HEK293 (cell line): ENCODE results near the gene PDE4D.
A peak's percentile ranks its signal among the peaks of the same experiment; 100 is the strongest.

ENCODE experiments used
- CTCF ChIA-PET: fragments of 350-600 bp; formaldehyde crosslinking; extraction: SDS; loops from one replicate; lab custom pipeline; 2021; ENCODE audit warnings: antibody characterized with exemption; lab: Yijun Ruan, JAX
- POLR2A ChIA-PET: fragments of 300-600 bp; formaldehyde crosslinking; extraction: SDS; loops from one replicate; lab custom pipeline; 2020; ENCODE audit warnings: antibody characterized with exemption, inconsistent platforms; lab: Yijun Ruan, JAX
- H3K27ac ChIP-seq: fragments of 200-500 bp; sonication (Bioruptor generic); 2 replicates; pipeline ENCODE4 v1.5.1; 2014; ENCODE audit warnings: low read depth, low read length, control low read depth, inconsistent platforms; ENCODE audit errors: extremely low read depth
- H3K36me3 ChIP-seq, 2 experiments: fragments of 200-500 bp in 1 of 2; sonication (Bioruptor generic) in 1 of 2; 1 replicate in 1 of 2; 2 replicates in 1 of 2; pipeline ENCODE4 v1.5.1; 2014 to 2017; ENCODE audit warnings: inconsistent platforms in 2 of 2, low read length in 2 of 2; ENCODE audit not compliant: control insufficient read depth in 2 of 2, insufficient read depth in 1 of 2
- H3K4me1 ChIP-seq: fragments of 200-500 bp; sonication (Bioruptor generic); 2 replicates; pipeline ENCODE4 v1.5.1; 2014; ENCODE audit warnings: mild to moderate bottlenecking, low read length, inconsistent platforms; ENCODE audit not compliant: control insufficient read depth, insufficient read depth
- H3K4me3 ChIP-seq: 2 replicates; pipeline ENCODE4 v1.5.1; 2011; ENCODE audit warnings: low read depth, mild to moderate bottlenecking, control low read depth, low read length, moderate library complexity
- H3K9me3 ChIP-seq: fragments of 200-500 bp; sonication (Bioruptor generic); 2 replicates; pipeline ENCODE4 v1.5.1; 2014; ENCODE audit warnings: low read depth, low read length, inconsistent platforms; ENCODE audit not compliant: control insufficient read depth, insufficient read depth
- FEZF1 ChIP-seq: fragments of 450-650 bp; formaldehyde crosslinking; IDR thresholded peaks from 2 replicates; pipeline ENCODE4 v1.5.1; 2016; ENCODE audit warnings: missing biosample characterization, missing genetic modification characterization
- OVOL3 ChIP-seq: fragments of 450-650 bp; formaldehyde crosslinking; IDR thresholded peaks from 2 replicates; pipeline ENCODE4 v1.5.1; 2016; ENCODE audit warnings: missing biosample characterization, missing genetic modification characterization
- PRDM1 ChIP-seq: fragments of 450-650 bp; formaldehyde crosslinking; IDR thresholded peaks from 2 replicates; pipeline ENCODE4; 2016; ENCODE audit warnings: missing biosample characterization, missing genetic modification characterization
- REPIN1 ChIP-seq: fragments of 450-650 bp; formaldehyde crosslinking; IDR thresholded peaks from 2 replicates; pipeline ENCODE4 v1.5.1; 2017; ENCODE audit warnings: missing biosample characterization, missing genetic modification characterization, low read depth
- SCRT1 ChIP-seq: fragments of 450-650 bp; formaldehyde crosslinking; IDR thresholded peaks from 2 replicates; pipeline ENCODE4 v1.5.1; 2016; ENCODE audit warnings: missing biosample characterization, missing genetic modification characterization, borderline replicate concordance
- TSHZ1 ChIP-seq: fragments of 450-650 bp; formaldehyde crosslinking; IDR thresholded peaks from 2 replicates; pipeline ENCODE4 v1.5.1; 2016; ENCODE audit warnings: missing biosample characterization, missing genetic modification characterization, borderline replicate concordance
- YY2 ChIP-seq: fragments of 450-650 bp; formaldehyde crosslinking; IDR thresholded peaks from 2 replicates; pipeline ENCODE4 v1.5.1; 2016; ENCODE audit warnings: missing biosample characterization, missing genetic modification characterization
- ZBTB44 ChIP-seq: fragments of 450-650 bp; IDR thresholded peaks from 2 replicates; pipeline ENCODE4 v1.5.1; 2018; ENCODE audit warnings: missing biosample characterization, mild to moderate bottlenecking, missing genetic modification characterization
- ZBTB48 ChIP-seq: fragments of 450-650 bp; formaldehyde crosslinking; IDR thresholded peaks from 2 replicates; pipeline ENCODE4 v1.5.1; 2016; ENCODE audit warnings: missing biosample characterization, missing genetic modification characterization
- ZFP41 ChIP-seq: fragments of 450-650 bp; formaldehyde crosslinking; IDR thresholded peaks from 2 replicates; pipeline ENCODE4 v1.5.1; 2016; ENCODE audit warnings: missing biosample characterization, missing genetic modification characterization, borderline replicate concordance
- ZNF138 ChIP-seq: fragments of 450-650 bp; formaldehyde crosslinking; IDR thresholded peaks from 2 replicates; pipeline ENCODE4 v1.5.1; 2016; ENCODE audit warnings: missing biosample characterization, missing genetic modification characterization, borderline replicate concordance
- ZNF146 ChIP-seq: fragments of 450-650 bp; formaldehyde crosslinking; IDR thresholded peaks from 2 replicates; pipeline ENCODE4 v1.5.1; 2016; ENCODE audit warnings: missing biosample characterization, missing genetic modification characterization
- ZNF221 ChIP-seq: fragments of 450-650 bp; formaldehyde crosslinking; IDR thresholded peaks from 2 replicates; pipeline ENCODE4 v1.5.1; 2017; ENCODE audit warnings: missing biosample characterization, missing genetic modification characterization, borderline replicate concordance
- ZNF24 ChIP-seq: fragments of 450-650 bp; formaldehyde crosslinking; IDR thresholded peaks from 2 replicates; pipeline ENCODE4 v1.5.1; 2016; ENCODE audit warnings: missing biosample characterization, missing genetic modification characterization
- ZNF248 ChIP-seq: fragments of 450-650 bp; formaldehyde crosslinking; IDR thresholded peaks from 2 replicates; pipeline ENCODE4 v1.5.1; 2017; ENCODE audit warnings: missing biosample characterization, missing genetic modification characterization
- ZNF266 ChIP-seq: fragments of 450-650 bp; formaldehyde crosslinking; IDR thresholded peaks from 2 replicates; pipeline ENCODE4 v1.5.1; 2016; ENCODE audit warnings: missing biosample characterization, missing genetic modification characterization, low read depth
- ZNF350 ChIP-seq: fragments of 450-650 bp; formaldehyde crosslinking; IDR thresholded peaks from 2 replicates; pipeline ENCODE4 v1.5.0; 2017; ENCODE audit warnings: missing biosample characterization, mild to moderate bottlenecking, missing genetic modification characterization
- ZNF433 ChIP-seq: fragments of 450-650 bp; formaldehyde crosslinking; IDR thresholded peaks from 2 replicates; pipeline ENCODE4 v1.5.1; 2016; ENCODE audit warnings: missing biosample characterization, missing genetic modification characterization, low read depth
- ZNF501 ChIP-seq: fragments of 450-650 bp; formaldehyde crosslinking; IDR thresholded peaks from 2 replicates; pipeline ENCODE4 v1.5.1; 2016; ENCODE audit warnings: missing biosample characterization, missing genetic modification characterization
- ZNF561 ChIP-seq: fragments of 450-650 bp; IDR thresholded peaks from 2 replicates; pipeline ENCODE4 v1.5.1; 2018; ENCODE audit warnings: missing biosample characterization, missing genetic modification characterization, borderline replicate concordance
- ZNF600 ChIP-seq: fragments of 450-650 bp; formaldehyde crosslinking; IDR thresholded peaks from 2 replicates; pipeline ENCODE4 v1.5.1; 2016; ENCODE audit warnings: missing biosample characterization, missing genetic modification characterization
- ZNF677 ChIP-seq: fragments of 450-650 bp; IDR thresholded peaks from 2 replicates; pipeline ENCODE4 v1.5.0; 2018; ENCODE audit warnings: missing biosample characterization, mild to moderate bottlenecking, missing genetic modification characterization, moderate library complexity
- ZNF747 ChIP-seq: fragments of 450-650 bp; formaldehyde crosslinking; IDR thresholded peaks from 2 replicates; pipeline ENCODE4 v1.5.1; 2016; ENCODE audit warnings: missing biosample characterization, missing genetic modification characterization

PDE4D gene

GRCh38 chr5:59040804-59041201 lies 852.7 kb downstream of the PDE4D start:
- POLR2A ChIA-PET: no interaction called here
- H3K27ac ChIP-seq: no peak overlapping the region

GRCh38 chr5:59040024-59040803 lies 853.3 kb downstream of the PDE4D start:
- POLR2A ChIA-PET: no interaction called here
- Histone ChIP-seq H3K9me3 (no peaks in the 10 kb centered on the region), H3K27ac (peak overlapping the region; percentile 62; the same call in 1 of the 2 replicates), H3K4me1 (peaks cover 15% of the 10 kb centered on the region)
- CTCF ChIA-PET: interaction anchor here (1.3 kb wide), 1 partner anchor 340 kb away, joined by 4 read pairs; no protein-coding TSS in a partner anchor
- TF ChIP-seq ZNF146 (tag by site-specific recombination) (0 out of 2 replicates have a peak, but pooled peaks have one; percentile 33), SCRT1 (tag by site-specific recombination) (no peak), ZBTB48 (tag by site-specific recombination) (peak; percentile 55; the same call in 1 of the 2 replicates), ZFP41 (no peak), ZNF600 (tag by site-specific recombination) (peak; percentile 70), ZNF561 (0 out of 2 replicates have a peak, but pooled peaks have one; percentile 3), PRDM1 (tag by site-specific recombination) (0 out of 2 replicates have a peak, but pooled peaks have one; percentile 26)
- TF ChIP-seq, all 188 proteins: peak for 5
- peak overlapping the region; percentile 62 for H3K4me3 ChIP-seq
- H3K36me3 ChIP-seq: no peaks in the 10 kb centered on the region

More at GRCh38 chr5:59040804-59041201, 852.7 kb downstream of the PDE4D start:
- CTCF ChIA-PET: interaction anchor here (0.5 to 1.3 kb wide), 2 partner anchors 133 to 340 kb away, joined by 4 read pairs; no protein-coding TSS in a partner anchor
- Histone ChIP-seq H3K9me3 (no peaks in the 10 kb centered on the region), H3K36me3 (no peaks in the 10 kb centered on the region), H3K4me1 (peaks cover 15% of the 10 kb centered on the region), H3K4me3 (no peak overlapping the region)
- no peak for TF ChIP-seq ZNF747
- no peak for TF ChIP-seq ZNF221 (tag by site-specific recombination)
- no peak for TF ChIP-seq ZNF146 (tag by site-specific recombination)
- TF ChIP-seq TSHZ1 (tag by site-specific recombination): no peak
- no peak for TF ChIP-seq ZNF350
- TF ChIP-seq ZNF266 (tag by site-specific recombination): no peak
- TF ChIP-seq REPIN1: no peak
- no peak for TF ChIP-seq ZNF138
- no peak for TF ChIP-seq ZNF248
- no peak for TF ChIP-seq ZNF433 (tag by site-specific recombination)
- TF ChIP-seq ZNF24 (tag by site-specific recombination): no peak
- no peak for TF ChIP-seq YY2 (tag by site-specific recombination)
- TF ChIP-seq SCRT1 (tag by site-specific recombination): no peak
- TF ChIP-seq ZNF501 (tag by site-specific recombination): no peak
- no peak for TF ChIP-seq ZNF677 (tag by site-specific recombination)
- no peak for TF ChIP-seq ZBTB44
- no peak for TF ChIP-seq OVOL3 (tag by site-specific recombination)
- no peak for TF ChIP-seq FEZF1 (tag by site-specific recombination)
